Keratinocyte (primary cell): Measurements from ENCODE around the gene MAL. TPM values are rescaled to one million over a fixed set of nuclear protein-coding genes. Genes with fewer than 3 reads are reported as not detected.

ENCODE experiments used
- DNase-seq: peaks from one replicate; pipeline ENCODE4 v3.0.0-alpha.2; 2011; ENCODE audit warnings: low read depth, missing footprints, low spot score
- FAIRE-seq: peaks from 2 replicates; lab custom pipeline; 2011; peaks lifted over from hg19 to GRCh38; lab: Jason Lieb, UNC
- H2AFZ ChIP-seq: 2 replicates; pipeline ENCODE4 v1.6.0; 2012; ENCODE audit warnings: low read length, control low read depth, inconsistent platforms; ENCODE audit not compliant: control insufficient read depth
- H3K27ac ChIP-seq: 2 replicates; pipeline ENCODE4 v1.5.1; 2011; ENCODE audit warnings: low read length; ENCODE audit not compliant: control insufficient read depth, insufficient read depth
- H3K27me3 ChIP-seq: 3 replicates; pipeline ENCODE4 v1.6.0; 2011; ENCODE audit warnings: low read length; ENCODE audit not compliant: control insufficient read depth, insufficient read depth; ENCODE audit errors: extremely low read depth
- H3K36me3 ChIP-seq, 2 experiments: 2 replicates in 1 of 2; 3 replicates in 1 of 2; pipeline ENCODE4 v1.5.1; 2011; ENCODE audit warnings: low read length in 2 of 2, mild to moderate bottlenecking in 1 of 2; ENCODE audit not compliant: control insufficient read depth in 2 of 2, insufficient read depth in 2 of 2; ENCODE audit errors: extremely low read depth in 1 of 2
- H3K4me1 ChIP-seq: 3 replicates; pipeline ENCODE4 v1.5.1; 2011; ENCODE audit warnings: low read length; ENCODE audit not compliant: control insufficient read depth, insufficient read depth; ENCODE audit errors: extremely low read depth
- H3K4me2 ChIP-seq: 3 replicates; pipeline ENCODE4 v1.6.0; 2011; ENCODE audit warnings: low read depth, low read length; ENCODE audit not compliant: control insufficient read depth, insufficient read depth; ENCODE audit errors: extremely low read depth
- H3K4me3 ChIP-seq, 3 experiments: fragments of 200-600 bp in 1 of 3; sonication (generic) in 1 of 3; 2 replicates in 2 of 3; 3 replicates in 1 of 3; pipeline ENCODE4 v1.5.1; 2011 to 2016; ENCODE audit warnings: low read length in 3 of 3, mild to moderate bottlenecking in 3 of 3, control low read depth in 2 of 3, inconsistent platforms in 1 of 3, low read depth in 1 of 3, mixed read lengths in 1 of 3, mixed run types in 1 of 3, moderate library complexity in 1 of 3; ENCODE audit not compliant: control insufficient read depth in 2 of 3, insufficient read depth in 2 of 3; ENCODE audit errors: extremely low read depth in 1 of 3
- H3K79me2 ChIP-seq: 2 replicates; pipeline ENCODE4 v1.6.0; 2012; ENCODE audit warnings: low read length; ENCODE audit not compliant: control insufficient read depth, insufficient read depth
- H3K9ac ChIP-seq: 3 replicates; pipeline ENCODE4 v1.6.0; 2011; ENCODE audit warnings: low read length; ENCODE audit not compliant: control insufficient read depth, insufficient read depth; ENCODE audit errors: extremely low read depth
- H3K9me1 ChIP-seq: 3 replicates; pipeline ENCODE4 v1.6.0; 2011; ENCODE audit warnings: low read length; ENCODE audit not compliant: control insufficient read depth, insufficient read depth; ENCODE audit errors: extremely low read depth
- H3K9me3 ChIP-seq: 2 replicates; pipeline ENCODE4 v1.5.1; 2012; ENCODE audit warnings: low read depth, low read length; ENCODE audit not compliant: control insufficient read depth
- H4K20me1 ChIP-seq: 3 replicates; pipeline ENCODE4 v1.6.0; 2011; ENCODE audit warnings: low read length; ENCODE audit not compliant: control insufficient read depth, insufficient read depth; ENCODE audit errors: extremely low read depth
- CTCF ChIP-seq, 3 experiments: IDR thresholded peaks in 1 of 3; conservative IDR thresholded peaks in 1 of 3; optimal IDR thresholded peaks in 1 of 3; 2 replicates in 2 of 3; 3 replicates in 1 of 3; pipeline versions ENCODE3 to v1.5.1; 2011; ENCODE audit warnings: low read length in 3 of 3, mild to moderate bottlenecking in 3 of 3, moderate library complexity in 2 of 3, control low read depth in 1 of 3, inconsistent platforms in 1 of 3; ENCODE audit not compliant: insufficient read depth in 2 of 3; ENCODE audit errors: extremely low read depth in 1 of 3
- EZH2 ChIP-seq: IDR thresholded peaks from one replicate; pipeline ENCODE4 v1.6.1; 2012; ENCODE audit warnings: inconsistent platforms, mild to moderate bottlenecking, low read length, moderate library complexity
- dilution Hi-C: fragments of 300-500 bp; cut with MboI; formaldehyde crosslinking; loops from one replicate; pipeline ENCODE4 v1.7.0; 2020; ENCODE audit warnings: low sequenced_read_pairs; ENCODE audit not compliant: extremely low pct_ligation_motif_present
- polyA plus RNA-seq, 5 experiments: library from polyadenylated mRNA; depleted of rRNA in 3 of 5; stranded (reverse) in 3 of 5; stranded (forward) in 1 of 5; unstranded in 1 of 5; fragments of >200 nt; gene quantifications; 1 replicate in 1 of 5; 2 replicates in 3 of 5; 3 replicates in 1 of 5; pipeline versions ENCODE4 v1.2.1 to v1.2.3, GENCODE V29; 2011 to 2012; ENCODE audit warnings: missing spikeins in 2 of 5, low read depth in 1 of 5, low replicate concordance in 1 of 5

The MAL gene
- polyA plus RNA-seq, 1 donor (not counting 4 experiments of a cell fraction or from before 2014, with no cell fraction given) = not detected

GRCh38 chr2:95029898-95030341 is 4.4 kb downstream of the MAL start:
- Histone ChIP-seq H4K20me1 (no peaks in the 10 kb centered on the region), H3K27me3 (peaks cover 58% of the 10 kb centered on the region), H3K4me3 (no peak overlapping the region), H3K4me1 (no peaks in the 10 kb centered on the region), H3K9ac (no peak overlapping the region), H3K4me2 (no peak overlapping the region), H3K27ac (no peak overlapping the region), H2AFZ (no peak overlapping the region), H3K36me3 (no peaks in the 10 kb centered on the region), H3K9me3 (no peaks in the 10 kb centered on the region), H3K9me1 (no peaks in the 10 kb centered on the region), H3K79me2 (no peaks in the 10 kb centered on the region)
- dilution Hi-C loops = no loop called here
- FAIRE-seq = no peak
- TF ChIP-seq EZH2 (no peak), CTCF (optimal IDR thresholded peaks at IDR 0.05 in 1 of 3, IDR thresholded peaks at IDR 0.05 in 1 of 3, conservative IDR thresholded peaks at IDR 0.05 in 1 of 3; ENCODE audit: extremely low read depth in 1 of 3, insufficient read depth in 2 of 3, low read length in 3 of 3) (no peak)
- DNase-seq = no peak

GRCh38 chr2:95030496-95030895 is 5.0 kb downstream of the MAL start:
- Histone ChIP-seq H3K27ac (no peak overlapping the region), H4K20me1 (no peaks in the 10 kb centered on the region), H3K27me3 (peaks cover 53% of the 10 kb centered on the region), H3K36me3 (no peaks in the 10 kb centered on the region), H3K9ac (no peak overlapping the region), H3K9me3 (no peaks in the 10 kb centered on the region), H3K79me2 (no peaks in the 10 kb centered on the region), H2AFZ (no peak overlapping the region), H3K4me3 (no peak overlapping the region), H3K4me1 (no peaks in the 10 kb centered on the region), H3K9me1 (no peaks in the 10 kb centered on the region), H3K4me2 (no peak overlapping the region)
- dilution Hi-C loops = no loop called here
- TF ChIP-seq CTCF (optimal IDR thresholded peaks at IDR 0.05 in 1 of 3, IDR thresholded peaks at IDR 0.05 in 1 of 3, conservative IDR thresholded peaks at IDR 0.05 in 1 of 3; ENCODE audit: extremely low read depth in 1 of 3, insufficient read depth in 2 of 3, low read length in 3 of 3) (no peak), EZH2 (no peak)
- FAIRE-seq (no peak), DNase-seq (no peak)
